H1 (cell line): ENCODE results near the gene RPLP2. TPM values are rescaled to one million over a fixed set of nuclear protein-coding genes. Genes with fewer than 3 reads are reported as not detected.

ENCODE experiments used
- ASH2L ChIP-seq: fragments of 200-600, 300-600 bp; sonication (generic); IDR thresholded peaks from one replicate; pipeline ENCODE4 v1.7.1; 2017; ENCODE audit warnings: low read length
- CHD7 ChIP-seq: fragments of 300-600 bp; sonication (generic); IDR thresholded peaks from 2 replicates; pipeline ENCODE4 v1.7.1; 2012; ENCODE audit warnings: low read length, moderate library complexity, mild to moderate bottlenecking, inconsistent platforms; ENCODE audit not compliant: insufficient replicate concordance
- polyA plus RNA-seq, 7 experiments: library from polyadenylated mRNA; depleted of rRNA in 3 of 7; stranded (reverse) in 5 of 7; unstranded in 2 of 7; fragments of >200 nt in 5 of 7; fragments of 200-250 nt in 2 of 7; gene quantifications; 1 replicate in 5 of 7; 2 replicates in 1 of 7; 4 replicates in 1 of 7; pipeline versions ENCODE4 v1.2.1 to v1.2.3, GENCODE V29; 2011 to 2013; ENCODE audit warnings: missing spikeins in 2 of 7, mixed read lengths in 2 of 7
- total RNA-seq: library from RNA; stranded (reverse); fragmentation: NEBNext Ultra II Directional; extraction: Animal tissue kit (Norgen Biotek cat#: 25700); gene quantifications from 2 replicates; pipeline ENCODE4 v1.2.1, GENCODE V29; 2021

RPLP2 gene
- total and polyA plus RNA-seq, 2 of the 8 experiments (the other 6 are each of a cell fraction or from before 2014, with no cell fraction given): 1,789 to 2,106 TPM

DNA sequence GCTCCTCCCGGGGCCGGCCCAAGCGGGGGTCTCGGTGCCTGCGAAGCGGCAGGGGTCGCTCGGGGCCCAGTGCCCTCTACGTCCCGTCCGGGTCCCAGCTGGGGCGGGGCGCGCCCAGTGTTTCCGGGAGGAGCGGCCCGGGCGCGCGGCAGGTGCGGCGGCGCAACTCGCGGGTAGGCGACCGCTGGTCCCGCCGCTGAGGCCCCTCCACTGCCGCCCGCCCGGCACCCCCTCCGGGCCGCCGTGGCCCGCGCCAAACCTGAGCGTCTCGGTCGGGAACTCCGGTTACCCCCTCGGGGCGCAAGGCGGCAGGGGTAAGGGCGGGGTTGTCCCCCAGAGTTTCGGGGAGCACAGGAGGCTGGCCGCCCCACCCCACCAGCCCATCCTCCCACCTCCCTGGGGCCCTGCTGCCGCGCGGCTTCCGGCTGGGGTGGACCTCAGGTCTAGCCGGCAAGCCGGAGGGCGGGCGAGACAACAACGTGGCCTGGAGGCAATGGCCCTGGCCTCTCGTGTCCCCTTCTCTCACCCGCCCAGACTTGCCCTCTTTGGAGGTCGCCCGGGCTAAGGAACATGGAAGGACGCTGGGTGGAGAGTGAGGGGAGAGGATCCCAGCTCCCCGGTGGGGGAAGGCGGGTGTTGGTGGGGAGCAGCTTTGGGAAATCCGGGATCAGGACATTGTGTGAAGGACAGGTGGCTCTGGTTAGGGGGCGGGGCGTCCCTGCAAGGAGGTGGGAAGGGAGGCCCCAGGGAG, 17.6 kb downstream of the RPLP2 start (continued):
- TF ChIP-seq ASH2L (no peak), CHD7 (no peak)
